T-helper 17 cell (primary cell): ENCODE measurements around the gene SCNN1A. TPM values are rescaled to one million over a fixed set of nuclear protein-coding genes. Genes with fewer than 3 reads are reported as not detected.

Source experiments
- ATAC-seq: fragments of 150-1000 bp; cut with Tn5 transposase; 2 replicates; pipeline ENCODE4 v1.10.0; 2021; ENCODE audit warnings: mild to moderate bottlenecking, moderate library complexity
- DNase-seq, 3 donors: peaks; one replicate each; pipeline versions ENCODE4 v3.0.0 to v3.0.0-alpha.2; 2020 to 2021
- H3K9me3 ChIP-seq: one replicate; pipeline ENCODE4 v1.7.0; 2013; ENCODE audit warnings: low read length, mild to moderate bottlenecking; ENCODE audit not compliant: control insufficient read depth, poor library complexity, severe bottlenecking
- H3K27ac Mint-ChIP-seq: one replicate; pipeline ENCODE4 v1.8.0; 2022; ENCODE audit warnings: mild to moderate bottlenecking, moderate library complexity, mixed read lengths
- H3K27me3 Mint-ChIP-seq: one replicate; pipeline ENCODE4 v1.8.0; 2022; ENCODE audit warnings: mixed read lengths
- H3K36me3 Mint-ChIP-seq: one replicate; pipeline ENCODE4 v1.8.0; 2022; ENCODE audit warnings: low read depth, mixed read lengths
- H3K4me1 Mint-ChIP-seq: one replicate; pipeline ENCODE4 v1.8.0; 2022; ENCODE audit warnings: mild to moderate bottlenecking, mixed read lengths
- H3K4me3 Mint-ChIP-seq: one replicate; pipeline ENCODE4 v1.8.0; 2022; ENCODE audit warnings: mild to moderate bottlenecking, moderate library complexity, mixed read lengths
- total RNA-seq, 4 donors: library from RNA in 2 of 4; stranded (reverse) in 2 of 4; gene quantifications; one replicate each; pipeline ENCODE4 v1.2.3 and lab custom pipeline; 2022 to 2026

SCNN1A gene
- total RNA-seq, 2 donors from 2014 or later, result 2.1 to 2.8 TPM

DNA sequence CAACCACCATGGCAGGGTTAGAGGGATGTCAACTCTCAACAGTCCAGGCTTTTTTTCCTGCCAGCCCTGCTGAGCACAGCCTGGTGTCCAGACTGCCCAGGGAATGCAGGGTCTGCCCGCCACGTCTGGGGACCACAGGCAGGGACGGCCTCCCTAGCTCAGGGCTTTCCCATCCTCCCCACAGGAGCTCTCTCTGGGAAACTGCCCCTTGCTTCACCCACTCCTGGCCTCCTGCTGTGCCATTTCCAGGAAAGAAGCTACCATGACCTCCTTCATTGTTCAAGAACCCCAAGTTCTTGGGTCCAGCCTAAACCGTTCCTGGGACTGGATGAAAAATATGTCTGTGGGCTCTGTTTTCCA is 4.8 kb downstream of the SCNN1A start:
- Mint-ChIP-seq H3K27ac (no peak overlapping the region), H3K27me3 (peaks cover 7% of the 10 kb centered on the region), H3K4me1 (peaks cover 19% of the 10 kb centered on the region), H3K4me3 (no peak overlapping the region), H3K36me3 (no peaks in the 10 kb centered on the region)
- DNase-seq, result no peak
- no peaks in the 10 kb centered on the region for H3K9me3 ChIP-seq
- no peak for ATAC-seq

DNA sequence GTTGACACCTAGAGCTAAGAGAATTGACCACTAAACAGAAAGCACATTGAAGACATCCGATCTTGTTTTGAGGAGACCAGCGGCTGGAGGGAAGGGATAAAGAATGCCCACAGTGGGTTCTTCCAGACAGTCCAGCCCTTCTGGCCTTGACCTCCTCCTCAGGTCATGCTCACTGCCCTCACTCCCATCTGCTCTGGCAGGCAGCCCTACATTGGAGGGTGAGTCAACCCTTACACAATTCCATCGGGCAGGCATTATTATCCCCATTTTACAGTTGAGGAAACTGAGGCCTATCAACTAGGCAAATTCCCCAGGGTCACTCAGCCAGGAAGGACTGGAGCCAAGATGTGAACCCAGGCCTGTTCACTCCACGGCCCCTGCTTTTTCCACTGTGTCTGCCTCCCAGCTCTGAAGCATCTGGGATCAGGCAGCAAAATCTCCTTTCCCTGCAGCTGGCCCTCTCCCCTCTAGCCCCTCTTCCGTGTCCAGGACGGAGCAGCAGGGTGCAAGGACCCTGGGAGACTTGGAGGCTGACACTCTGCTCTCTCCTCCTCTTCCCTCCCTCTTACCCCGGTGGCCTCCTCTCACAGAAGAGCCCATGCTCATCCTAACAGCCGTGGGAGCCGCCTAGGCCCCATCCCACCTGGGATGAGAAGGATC is 5.3 kb downstream of the SCNN1A start:
- ATAC-seq (no peak), DNase-seq (no peak)
- Mint-ChIP-seq H3K36me3 (no peaks in the 10 kb centered on the region), H3K4me3 (no peak overlapping the region), H3K4me1 (peaks cover 18% of the 10 kb centered on the region), H3K27ac (no peak overlapping the region), H3K27me3 (peaks cover 7% of the 10 kb centered on the region)
- no peaks in the 10 kb centered on the region for H3K9me3 ChIP-seq

DNA sequence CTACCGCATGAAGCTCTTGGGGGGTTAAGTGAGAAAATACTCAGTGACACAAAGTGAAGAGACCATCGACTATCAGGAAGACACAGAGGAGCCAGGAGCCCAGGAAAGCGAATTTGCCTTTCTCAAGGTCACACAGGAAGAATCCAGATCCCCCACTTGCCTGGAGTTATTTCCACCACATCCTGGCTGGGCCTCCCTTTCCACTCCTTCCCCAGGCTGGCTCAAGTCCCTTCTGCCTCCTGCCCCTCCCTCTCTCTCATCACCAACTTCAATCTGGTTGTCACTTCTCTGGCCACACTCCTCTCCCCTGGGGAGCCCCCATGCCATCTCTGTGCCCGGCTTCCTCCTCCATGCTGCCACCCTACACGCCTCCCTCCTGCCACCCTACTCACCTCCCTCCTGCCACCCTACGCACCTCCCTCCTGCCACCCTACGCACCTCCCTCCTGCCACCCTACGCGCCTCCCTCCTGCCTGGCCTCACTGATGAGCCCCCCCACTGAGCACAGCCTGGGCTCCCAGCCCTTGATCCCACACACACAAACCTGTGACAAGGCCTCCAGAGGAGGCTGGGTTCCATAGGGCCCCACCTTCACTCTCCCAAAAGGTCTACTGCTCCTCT is 6.3 kb downstream of the SCNN1A start:
- ATAC-seq (no peak), DNase-seq (no peak)
- peaks cover 7% of the 10 kb centered on the region for H3K27me3 Mint-ChIP-seq
- peak overlapping the region; percentile 56 for H3K27ac Mint-ChIP-seq
- no peaks in the 10 kb centered on the region for H3K9me3 ChIP-seq
- peaks cover 19% of the 10 kb centered on the region for H3K4me1 Mint-ChIP-seq
- H3K4me3 Mint-ChIP-seq, result no peak overlapping the region
- no peaks in the 10 kb centered on the region for H3K36me3 Mint-ChIP-seq

DNA sequence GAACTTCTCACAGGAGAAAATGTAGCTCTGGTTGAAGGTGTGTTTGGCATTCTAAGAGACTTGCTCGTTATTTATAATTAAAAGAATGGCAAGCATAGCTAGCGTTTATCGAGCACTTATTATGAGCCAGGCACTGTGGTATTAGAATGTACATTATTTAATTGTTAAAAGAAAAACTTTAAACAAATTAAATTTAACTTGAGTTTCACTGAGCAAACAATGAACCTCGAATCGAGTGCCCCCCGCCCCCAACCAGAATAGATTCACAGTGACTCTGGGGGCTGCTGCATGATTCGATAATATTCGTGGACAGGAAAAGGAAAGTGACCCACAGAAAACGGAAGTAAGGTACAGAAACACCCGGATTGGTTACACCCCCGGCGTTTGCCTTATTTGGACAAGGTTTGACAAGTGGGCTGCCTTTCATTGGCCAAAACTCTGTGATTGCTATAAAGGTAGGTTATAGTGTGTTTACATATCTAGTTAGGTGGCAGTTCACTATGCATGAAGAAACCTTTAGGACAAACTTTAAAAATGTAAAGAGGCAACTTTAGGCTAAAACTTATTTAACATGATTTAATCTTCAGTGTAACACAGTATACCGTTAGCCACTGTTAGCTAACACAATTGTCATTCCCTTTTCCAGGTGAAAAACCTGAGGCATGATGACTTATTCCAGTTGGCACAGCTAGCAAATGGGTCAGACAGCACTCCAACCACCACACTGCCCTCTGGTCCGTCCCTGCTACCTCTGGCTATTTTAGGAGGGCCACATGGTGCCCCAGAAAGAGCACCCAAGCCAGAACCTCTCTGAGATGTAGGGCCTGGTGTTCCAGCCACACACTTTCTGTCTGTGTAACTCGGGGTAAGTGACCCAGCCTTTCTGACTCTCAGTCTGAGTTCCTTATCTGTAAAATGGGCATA is 7.1 kb downstream of the SCNN1A start:
- H3K36me3 Mint-ChIP-seq, result no peaks in the 10 kb centered on the region
- no peak overlapping the region for H3K4me3 Mint-ChIP-seq
- no peak for DNase-seq
- H3K27me3 Mint-ChIP-seq, result peaks cover 4% of the 10 kb centered on the region
- ATAC-seq, result no peak
- peaks cover 14% of the 10 kb centered on the region for H3K4me1 Mint-ChIP-seq
- no peaks in the 10 kb centered on the region for H3K9me3 ChIP-seq
- H3K27ac Mint-ChIP-seq, result peak overlapping the region; percentile 56

DNA sequence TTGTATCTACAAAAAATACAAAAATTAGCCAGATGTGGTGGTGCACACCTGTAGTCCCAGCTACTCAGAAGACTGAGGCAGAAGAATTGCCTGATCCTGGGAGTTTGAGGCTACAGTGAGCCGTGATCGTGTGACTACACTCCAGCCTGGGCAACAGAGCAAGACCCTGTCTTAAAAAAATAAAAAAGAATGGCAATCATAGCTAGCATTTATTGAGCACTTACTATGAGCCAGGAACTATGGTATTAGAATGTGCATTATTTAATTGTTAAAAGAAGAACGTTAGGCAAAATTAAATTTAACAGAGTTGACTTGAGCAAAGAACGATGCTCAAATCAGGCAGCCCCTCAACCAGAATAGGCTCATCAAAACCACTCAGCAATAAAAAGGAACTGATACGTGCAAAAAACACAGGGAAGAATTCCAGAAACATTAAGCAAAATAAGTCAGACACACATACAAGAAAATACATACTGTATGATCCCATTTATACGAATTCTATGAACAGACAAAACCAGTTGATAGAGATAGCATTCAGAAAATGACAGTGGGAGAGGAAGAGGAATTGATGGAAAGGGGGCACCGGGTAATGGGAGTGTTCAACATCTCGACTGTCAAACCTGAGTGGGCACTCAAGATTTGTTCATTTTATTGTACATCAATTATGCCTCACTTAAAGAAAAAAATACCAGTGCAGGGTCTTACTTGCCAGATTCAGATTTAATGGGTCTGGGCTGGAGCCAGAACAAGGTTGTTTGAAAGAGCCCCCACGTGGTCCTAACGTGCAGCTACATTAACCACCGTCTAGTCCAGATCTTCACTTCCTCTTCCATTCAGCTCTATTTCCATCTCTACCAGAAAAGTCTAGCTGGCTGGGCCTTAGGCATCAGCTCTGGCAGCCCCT is 8.0 kb downstream of the SCNN1A start:
- Mint-ChIP-seq H3K4me1 (peaks cover 8% of the 10 kb centered on the region), H3K27me3 (no peaks in the 10 kb centered on the region), H3K4me3 (no peak overlapping the region), H3K36me3 (no peaks in the 10 kb centered on the region), H3K27ac (no peak overlapping the region)
- DNase-seq (no peak), ATAC-seq (peak; percentile 52)
- H3K9me3 ChIP-seq, result no peaks in the 10 kb centered on the region

DNA sequence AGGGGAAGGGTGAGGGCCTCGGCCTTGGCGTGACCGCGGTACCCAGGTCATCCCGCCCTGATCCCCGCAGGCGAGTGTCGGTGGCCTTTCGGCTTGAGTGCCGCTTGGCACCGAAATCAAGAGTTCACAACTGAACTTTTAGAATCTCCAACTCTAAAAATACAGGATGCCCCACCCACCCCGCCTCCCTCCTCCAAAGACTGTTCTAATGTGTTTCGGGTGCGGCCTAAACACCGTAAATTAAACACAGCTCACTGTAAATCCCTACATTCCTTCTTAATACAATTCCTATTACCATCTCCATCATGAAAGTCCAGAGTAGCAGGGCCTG is 11.4 kb downstream of the SCNN1A start:
- peaks cover 20% of the 10 kb centered on the region for H3K4me1 Mint-ChIP-seq
- DNase-seq (no peak), ATAC-seq (peak; percentile 8)

DNA sequence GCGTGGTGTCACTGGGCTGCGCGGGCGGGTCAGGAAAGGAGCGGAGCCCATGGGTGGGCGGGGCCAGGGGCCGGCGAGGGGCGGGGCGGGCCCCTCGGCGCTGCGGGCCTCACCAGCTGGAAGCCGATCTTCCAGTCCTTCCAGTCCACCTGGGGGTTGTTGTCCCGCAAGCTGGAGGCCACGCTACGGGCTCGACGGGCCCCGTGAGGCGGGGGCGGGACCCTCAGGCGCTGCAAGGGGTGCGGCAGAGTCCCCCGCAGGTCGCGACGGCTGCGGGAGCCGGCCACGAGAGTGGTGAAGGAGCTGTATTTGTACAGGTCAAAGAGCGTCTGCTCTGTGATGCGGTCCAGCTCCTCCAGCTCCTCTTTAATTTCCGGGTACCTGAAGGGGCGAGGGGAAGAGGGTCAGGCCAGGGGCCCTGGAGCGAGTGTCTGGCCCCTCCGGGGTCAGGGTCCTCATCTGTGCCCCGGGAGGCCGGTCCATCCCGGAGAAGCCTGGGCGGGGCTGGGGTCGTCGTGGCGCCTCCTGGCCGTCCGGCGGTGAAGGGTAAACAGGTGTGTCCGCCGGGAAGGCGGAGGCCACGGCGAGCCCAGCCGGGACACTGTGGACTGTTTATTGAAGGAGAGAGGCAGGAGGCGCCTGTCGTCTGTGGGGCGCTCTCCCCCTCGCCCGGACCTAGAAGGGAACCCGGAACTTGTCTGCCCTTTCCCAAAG is 11.9 kb downstream of the SCNN1A start:
- peak overlapping the region; percentile 83 for H3K4me3 Mint-ChIP-seq
- DNase-seq (peak in 2 of 3 donors; percentile 69 to 72), ATAC-seq (peak; percentile 89)
- no peaks in the 10 kb centered on the region for H3K36me3 Mint-ChIP-seq
- peaks cover 20% of the 10 kb centered on the region for H3K4me1 Mint-ChIP-seq
- no peaks in the 10 kb centered on the region for H3K9me3 ChIP-seq
- no peaks in the 10 kb centered on the region for H3K27me3 Mint-ChIP-seq
- peak overlapping the region; percentile 53 for H3K27ac Mint-ChIP-seq

More for the DNA sequence above, 11.4 kb downstream of the SCNN1A start:
- peak overlapping the region; percentile 83 for H3K4me3 Mint-ChIP-seq
- no peaks in the 10 kb centered on the region for H3K9me3 ChIP-seq
- peak overlapping the region; percentile 53 for H3K27ac Mint-ChIP-seq
- no peaks in the 10 kb centered on the region for H3K27me3 Mint-ChIP-seq
- no peaks in the 10 kb centered on the region for H3K36me3 Mint-ChIP-seq

DNA sequence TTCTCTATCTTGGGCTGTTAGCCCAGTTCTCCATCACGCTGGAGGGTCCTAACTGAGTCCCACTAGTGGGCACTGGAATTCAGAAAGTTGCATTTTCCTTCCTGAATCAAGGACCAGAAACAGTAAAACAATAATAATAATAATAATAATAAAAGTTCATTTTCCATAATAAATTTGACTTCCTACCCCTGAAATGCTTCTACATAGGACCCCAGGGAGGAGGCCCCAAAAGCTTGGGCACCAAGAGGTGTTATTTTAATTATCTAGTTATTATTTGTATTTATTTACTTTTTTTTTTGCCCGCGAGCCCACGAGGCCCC is 12.4 kb downstream of the SCNN1A start:
- Mint-ChIP-seq H3K27me3 (no peaks in the 10 kb centered on the region), H3K4me3 (peak overlapping the region; percentile 83), H3K27ac (no peak overlapping the region), H3K36me3 (no peaks in the 10 kb centered on the region), H3K4me1 (peaks cover 20% of the 10 kb centered on the region)
- no peak for DNase-seq
- H3K9me3 ChIP-seq, result no peaks in the 10 kb centered on the region
- no peak for ATAC-seq

DNA sequence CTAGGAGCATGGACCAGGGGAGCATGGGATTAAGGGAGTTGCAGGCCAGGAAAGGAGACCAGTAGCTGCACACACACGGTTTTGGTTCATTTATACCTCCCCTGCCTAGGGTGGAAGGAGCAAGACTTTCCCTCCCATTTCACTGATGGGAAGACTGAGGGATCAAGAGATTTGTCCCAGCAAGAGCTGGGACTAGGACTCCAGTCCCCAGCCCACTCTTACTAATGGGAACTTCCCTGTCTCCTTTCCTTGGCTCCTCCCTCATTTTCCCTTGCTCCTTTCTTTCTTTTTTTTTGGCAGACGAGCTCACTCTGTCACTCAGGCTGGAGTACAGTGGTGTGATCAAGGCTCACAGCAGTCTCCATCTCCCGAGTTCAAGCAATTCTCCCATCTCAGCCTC is 13.0 kb downstream of the SCNN1A start:
- no peak for DNase-seq
- Mint-ChIP-seq H3K4me3 (peak overlapping the region; percentile 78), H3K27me3 (no peaks in the 10 kb centered on the region), H3K27ac (no peak overlapping the region), H3K36me3 (no peaks in the 10 kb centered on the region), H3K4me1 (peaks cover 19% of the 10 kb centered on the region)
- no peak for ATAC-seq
- no peaks in the 10 kb centered on the region for H3K9me3 ChIP-seq

DNA sequence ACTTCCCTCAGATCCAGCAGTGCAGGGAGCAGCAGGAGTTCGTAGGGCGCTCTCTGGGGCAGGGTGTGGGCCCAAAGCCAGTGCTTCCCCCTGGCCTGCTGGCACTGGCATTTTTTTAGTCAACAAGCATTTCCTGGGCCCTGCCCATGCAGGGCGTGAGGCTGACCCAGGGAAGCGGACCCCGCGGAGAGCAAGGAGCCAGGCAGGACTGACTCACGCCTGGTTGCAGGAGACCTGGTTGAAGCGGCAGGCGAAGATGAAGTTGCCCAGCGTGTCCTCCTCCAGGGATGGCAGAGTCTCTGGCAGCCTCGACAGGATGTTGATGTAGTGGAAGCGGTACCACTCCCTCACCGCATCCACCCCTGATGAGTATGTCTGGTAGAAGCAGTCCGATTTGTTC is 13.5 kb downstream of the SCNN1A start:
- Mint-ChIP-seq H3K4me1 (peaks cover 17% of the 10 kb centered on the region), H3K27ac (no peak overlapping the region), H3K36me3 (no peaks in the 10 kb centered on the region), H3K27me3 (peaks cover 2% of the 10 kb centered on the region), H3K4me3 (peak overlapping the region; percentile 78)
- peak; percentile 19 for ATAC-seq
- no peak for DNase-seq
- H3K9me3 ChIP-seq, result no peaks in the 10 kb centered on the region

DNA sequence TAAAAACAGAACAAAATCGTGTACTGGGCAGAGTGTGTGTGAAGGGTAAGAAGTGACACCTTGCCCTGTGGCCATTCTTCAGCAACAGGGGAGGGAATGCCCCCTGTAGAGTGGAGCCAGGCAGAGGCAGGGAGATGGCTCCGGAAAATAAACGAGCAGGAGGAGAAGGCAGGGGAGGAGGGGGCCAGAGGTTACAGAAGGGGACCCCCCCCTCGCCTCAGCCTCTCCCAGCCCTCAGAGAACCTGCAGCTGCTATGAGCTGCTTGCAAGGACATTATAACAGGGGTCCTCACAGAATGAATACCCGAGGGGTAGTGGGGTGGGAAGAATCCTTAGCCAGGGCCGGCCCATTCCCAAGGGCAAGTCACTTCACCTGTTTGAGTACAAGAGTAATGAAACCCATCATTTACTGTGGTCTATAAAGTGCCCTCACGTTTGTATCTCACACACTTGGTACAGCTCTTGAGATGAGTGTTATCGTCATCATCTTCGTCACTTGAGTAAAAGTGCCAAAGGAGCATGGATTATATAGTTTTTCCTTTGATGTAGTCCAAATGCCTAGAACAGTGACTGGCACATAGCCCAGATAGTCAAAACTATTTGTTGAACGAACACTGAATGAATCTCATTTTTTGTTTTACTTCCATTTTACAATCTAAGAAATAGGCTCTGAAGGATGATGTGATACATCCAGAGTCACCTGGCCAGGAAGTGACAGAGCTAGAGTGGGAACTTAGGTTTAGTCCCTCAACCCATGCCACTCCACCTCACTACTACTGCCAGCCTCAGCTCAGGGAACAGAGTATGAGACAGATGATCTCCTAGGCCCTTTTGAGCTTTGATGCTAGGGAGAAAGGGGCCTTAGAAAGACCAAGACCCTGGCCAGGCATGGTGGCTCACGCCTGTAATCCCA is 14.5 kb downstream of the SCNN1A start:
- H3K9me3 ChIP-seq, result no peaks in the 10 kb centered on the region
- H3K4me3 Mint-ChIP-seq, result no peak overlapping the region
- peaks cover 4% of the 10 kb centered on the region for H3K36me3 Mint-ChIP-seq
- peak overlapping the region; percentile 83 for H3K27ac Mint-ChIP-seq
- peaks cover 20% of the 10 kb centered on the region for H3K4me1 Mint-ChIP-seq
- peaks cover 12% of the 10 kb centered on the region for H3K27me3 Mint-ChIP-seq
- no peak for DNase-seq
- no peak for ATAC-seq
